ENCODE data around the gene TAS2R31.

The TAS2R31 gene

DNA sequence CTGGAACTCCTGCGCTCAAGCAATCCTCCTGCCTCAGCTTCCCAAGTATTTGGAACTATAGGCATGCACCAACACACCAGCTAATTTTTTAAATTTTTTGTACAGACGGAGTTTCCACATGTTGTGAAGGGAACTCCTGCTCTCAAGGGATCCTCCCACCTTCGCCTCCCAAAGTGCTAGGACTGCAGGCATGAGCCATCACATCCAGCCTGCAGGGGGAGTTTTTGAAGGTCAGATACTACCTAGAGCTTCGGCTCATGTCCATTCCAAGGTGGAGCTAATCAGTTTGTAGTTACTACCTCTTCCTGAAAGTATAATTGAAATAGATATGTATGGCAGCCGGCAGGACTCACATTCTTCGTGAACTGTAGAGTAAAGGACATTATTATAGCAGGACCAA, 5.1 kb downstream of the TAS2R31 start:
- H3K4me3 ChIP-seq (ENCODE audit: low read depth, low read length): no peak overlapping the region
- TF ChIP-seq, protein P1, sequence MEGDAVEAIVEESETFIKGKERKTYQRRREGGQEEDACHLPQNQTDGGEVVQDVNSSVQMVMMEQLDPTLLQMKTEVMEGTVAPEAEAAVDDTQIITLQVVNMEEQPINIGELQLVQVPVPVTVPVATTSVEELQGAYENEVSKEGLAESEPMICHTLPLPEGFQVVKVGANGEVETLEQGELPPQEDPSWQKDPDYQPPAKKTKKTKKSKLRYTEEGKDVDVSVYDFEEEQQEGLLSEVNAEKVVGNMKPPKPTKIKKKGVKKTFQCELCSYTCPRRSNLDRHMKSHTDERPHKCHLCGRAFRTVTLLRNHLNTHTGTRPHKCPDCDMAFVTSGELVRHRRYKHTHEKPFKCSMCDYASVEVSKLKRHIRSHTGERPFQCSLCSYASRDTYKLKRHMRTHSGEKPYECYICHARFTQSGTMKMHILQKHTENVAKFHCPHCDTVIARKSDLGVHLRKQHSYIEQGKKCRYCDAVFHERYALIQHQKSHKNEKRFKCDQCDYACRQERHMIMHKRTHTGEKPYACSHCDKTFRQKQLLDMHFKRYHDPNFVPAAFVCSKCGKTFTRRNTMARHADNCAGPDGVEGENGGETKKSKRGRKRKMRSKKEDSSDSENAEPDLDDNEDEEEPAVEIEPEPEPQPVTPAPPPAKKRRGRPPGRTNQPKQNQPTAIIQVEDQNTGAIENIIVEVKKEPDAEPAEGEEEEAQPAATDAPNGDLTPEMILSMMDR (IDR thresholded peaks at IDR 0.05; ENCODE audit: low read depth, low read length, missing control alignments): peak; percentile 24
- DNase-seq (ENCODE audit: low read depth): no peak

DNA sequence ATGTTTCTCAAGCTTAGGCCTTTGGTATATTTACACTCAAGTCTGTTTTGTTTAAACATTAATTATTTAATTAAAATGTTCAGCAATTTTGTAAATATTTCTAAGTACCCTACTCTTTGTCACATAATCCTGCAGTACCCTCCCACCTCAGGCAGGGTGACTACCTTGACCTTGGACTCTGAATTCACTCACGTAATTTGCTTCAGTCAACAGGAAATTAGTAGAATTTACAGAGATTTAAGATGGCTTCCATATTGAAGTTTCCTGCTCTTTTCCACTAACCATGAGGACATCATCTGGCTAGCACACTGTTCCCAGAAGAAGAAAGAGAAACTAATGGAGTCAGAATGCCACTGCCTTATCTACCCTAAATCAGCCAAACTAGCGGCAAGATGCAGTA, 7.8 kb downstream of the TAS2R31 start:
- H3K4me3 ChIP-seq (ENCODE audit: low read depth, low read length): no peak overlapping the region
- TF ChIP-seq, protein P1 (IDR thresholded peaks at IDR 0.05; ENCODE audit: low read depth, low read length, missing control alignments): no peak
- no peak for DNase-seq (ENCODE audit: low read depth)

DNA sequence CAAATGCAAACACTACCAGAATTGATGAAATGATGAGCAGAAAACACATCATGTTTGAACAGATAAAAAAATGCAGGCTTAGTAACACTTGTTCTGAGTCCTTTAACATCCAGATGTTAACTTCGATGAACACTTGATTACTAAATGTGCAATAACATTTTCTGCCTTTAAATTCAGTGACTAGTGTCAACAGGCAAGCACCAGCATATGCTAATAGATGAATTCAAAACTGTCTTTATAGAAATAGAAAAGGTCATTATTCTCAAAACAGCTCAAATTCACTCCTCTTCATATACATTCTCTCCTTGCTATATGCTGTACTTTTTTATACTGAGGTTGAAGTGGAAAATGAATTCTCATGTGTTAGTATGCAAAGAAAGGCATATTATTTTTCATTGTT, 8.7 kb downstream of the TAS2R31 start, which contains the start of gene TAS2R19:
Gene TAS2R19, minus strand, starts transcription at position 101 of the 400 bp plus-strand sequence. Its CDS starts 49 bp downstream, at position 52.
- no peak for DNase-seq (ENCODE audit: low read depth)
- TF ChIP-seq, protein P1 (IDR thresholded peaks at IDR 0.05; ENCODE audit: low read depth, low read length, missing control alignments): no peak
- H3K4me3 ChIP-seq (ENCODE audit: low read depth, low read length): no peak within 1 kb of the TSS

DNA sequence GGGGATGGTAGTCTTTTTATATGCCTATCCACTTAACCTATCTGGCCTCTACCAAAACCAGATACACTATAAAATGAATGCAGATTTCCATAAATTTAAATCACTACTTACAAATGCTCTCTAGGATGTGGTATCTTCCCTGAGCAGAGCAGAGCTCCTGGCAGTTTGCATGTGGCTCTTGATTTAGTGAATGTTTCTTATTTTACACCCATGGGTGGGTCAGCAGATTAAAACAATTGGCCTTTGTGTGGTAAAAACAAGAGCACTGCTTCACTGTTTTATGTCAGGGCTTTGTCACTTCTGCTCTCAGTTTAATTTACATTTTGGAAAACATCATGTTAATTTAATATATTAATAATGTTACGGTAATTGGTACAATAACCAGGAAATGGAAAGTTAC, 14.3 kb downstream of the TAS2R31 start:
- TF ChIP-seq, protein P1 (IDR thresholded peaks at IDR 0.05; ENCODE audit: low read depth, low read length, missing control alignments): no peak
- H3K4me3 ChIP-seq (ENCODE audit: low read depth, low read length): no peak overlapping the region
- no peak for DNase-seq (ENCODE audit: low read depth)

DNA sequence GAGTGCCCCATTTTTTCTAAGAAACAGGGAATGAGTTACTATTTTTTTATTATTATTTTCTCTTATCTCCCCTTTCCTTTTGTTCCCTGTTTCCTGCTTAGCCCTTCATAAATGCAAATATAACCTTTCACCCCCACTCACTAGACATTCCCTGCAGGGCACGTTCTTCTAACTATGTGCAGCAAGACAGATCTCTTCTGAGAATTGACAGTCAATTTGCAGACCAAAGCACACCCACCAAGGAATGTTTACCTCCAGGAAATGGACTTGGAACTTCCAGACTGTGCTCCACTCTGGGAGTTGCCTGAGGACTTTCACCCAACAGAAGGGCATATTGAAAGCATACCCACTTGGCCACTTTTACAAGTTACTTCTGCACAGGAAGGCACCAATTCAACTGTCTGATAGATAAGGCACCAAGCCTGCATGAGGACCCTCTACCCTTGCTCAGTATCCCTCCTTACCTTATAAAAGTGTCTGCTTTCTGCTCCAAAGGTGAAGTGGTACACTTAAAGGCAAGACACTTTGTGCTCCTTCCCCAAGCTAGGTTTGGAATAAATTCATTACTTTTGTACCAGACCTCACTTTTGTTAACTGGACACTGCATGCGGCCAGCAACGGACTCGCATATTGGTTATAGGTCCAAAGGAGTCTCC, 15.3 kb downstream of the TAS2R31 start:
- no peak overlapping the region for H3K4me3 ChIP-seq (ENCODE audit: low read depth, low read length)
- no peak for DNase-seq (ENCODE audit: low read depth)
- TF ChIP-seq, protein P1 (IDR thresholded peaks at IDR 0.05; ENCODE audit: low read depth, low read length, missing control alignments): no peak

DNA sequence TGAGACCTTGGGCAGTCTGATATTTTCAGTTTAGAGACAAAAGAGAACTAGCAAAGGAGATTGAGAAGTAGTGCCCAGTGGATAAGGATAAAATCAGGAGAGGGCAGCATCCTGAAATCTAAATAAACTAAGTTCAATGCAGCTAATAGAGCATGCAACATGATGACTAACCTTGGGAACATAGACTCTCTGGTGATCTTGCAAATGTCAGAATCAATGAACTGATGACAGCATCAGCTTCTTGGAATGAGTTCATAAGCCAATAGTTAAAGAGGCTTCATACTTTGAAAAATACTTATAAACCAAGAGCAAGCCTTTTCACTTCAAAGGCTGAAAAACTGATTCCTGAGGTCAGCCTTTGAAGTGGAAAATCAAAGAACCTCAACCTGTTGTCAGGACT, 17.0 kb downstream of the TAS2R31 start:
- DNase-seq (ENCODE audit: low read depth): no peak
- H3K4me3 ChIP-seq (ENCODE audit: low read depth, low read length): no peak overlapping the region
- TF ChIP-seq, protein P1 (IDR thresholded peaks at IDR 0.05; ENCODE audit: low read depth, low read length, missing control alignments): no peak

DNA sequence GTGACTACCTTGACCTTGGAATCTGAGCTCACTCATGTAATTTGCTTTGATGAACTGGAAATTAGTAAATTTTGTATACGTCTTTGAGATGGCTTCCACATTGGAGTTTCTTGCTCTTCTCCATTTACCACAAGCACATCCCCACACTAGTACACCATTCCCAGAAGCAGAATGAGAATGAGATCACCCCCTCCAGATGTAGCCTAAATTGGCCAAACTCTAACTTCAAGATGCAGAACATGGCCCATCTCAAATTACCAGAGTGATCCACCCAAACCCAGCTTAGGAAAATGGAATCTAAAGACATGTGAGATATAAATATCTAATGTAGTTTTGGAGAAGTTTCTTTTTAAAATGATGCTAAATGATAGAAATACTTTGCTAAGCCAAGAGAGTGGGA, 23.6 kb downstream of the TAS2R31 start:
- no peak for DNase-seq (ENCODE audit: low read depth)
- TF ChIP-seq, protein P1 (IDR thresholded peaks at IDR 0.05; ENCODE audit: low read depth, low read length, missing control alignments): no peak
- H3K4me3 ChIP-seq (ENCODE audit: low read depth, low read length): no peak overlapping the region
